Muscle layer of duodenum (tissue), 2 donors: ENCODE data around the gene FOS.
"Not testable (repeated sequence)": the region's sequence is repeated elsewhere in the genome, so short reads cannot be mapped to it uniquely, and the experiment has no call there.

Experiments used
- H3K27ac ChIP-seq: one replicate; pipeline ENCODE4 v1.7.0; 2013; ENCODE audit warnings: mild to moderate bottlenecking, low read length
- H3K27me3 ChIP-seq: one replicate; pipeline ENCODE4 v1.7.0; 2013; ENCODE audit warnings: low read depth, mild to moderate bottlenecking, control low read depth, low read length
- H3K36me3 ChIP-seq, 2 donors: one replicate each; pipeline ENCODE4 v1.7.0; 2013; ENCODE audit warnings: low read length in 2 of 2, control low read depth in 1 of 2, mild to moderate bottlenecking in 1 of 2; ENCODE audit not compliant: insufficient read depth in 2 of 2, control insufficient read depth in 1 of 2
- H3K4me1 ChIP-seq, 2 donors: one replicate each; pipeline ENCODE4 v1.7.0; 2013; ENCODE audit warnings: low read length in 2 of 2, mild to moderate bottlenecking in 2 of 2, control low read depth in 1 of 2, moderate library complexity in 1 of 2; ENCODE audit not compliant: insufficient read depth in 2 of 2, control insufficient read depth in 1 of 2
- H3K4me3 ChIP-seq, 2 donors: one replicate each; pipeline ENCODE4 v1.7.0; 2013; ENCODE audit warnings: low read length in 2 of 2, low read depth in 1 of 2, mild to moderate bottlenecking in 1 of 2
- H3K9me3 ChIP-seq, 2 donors: one replicate each; pipeline ENCODE4 v1.7.0; 2013; ENCODE audit warnings: low read length in 2 of 2, control low read depth in 1 of 2, mild to moderate bottlenecking in 1 of 2; ENCODE audit not compliant: control insufficient read depth in 1 of 2
- donor health status: healthy.

Gene FOS

DNA sequence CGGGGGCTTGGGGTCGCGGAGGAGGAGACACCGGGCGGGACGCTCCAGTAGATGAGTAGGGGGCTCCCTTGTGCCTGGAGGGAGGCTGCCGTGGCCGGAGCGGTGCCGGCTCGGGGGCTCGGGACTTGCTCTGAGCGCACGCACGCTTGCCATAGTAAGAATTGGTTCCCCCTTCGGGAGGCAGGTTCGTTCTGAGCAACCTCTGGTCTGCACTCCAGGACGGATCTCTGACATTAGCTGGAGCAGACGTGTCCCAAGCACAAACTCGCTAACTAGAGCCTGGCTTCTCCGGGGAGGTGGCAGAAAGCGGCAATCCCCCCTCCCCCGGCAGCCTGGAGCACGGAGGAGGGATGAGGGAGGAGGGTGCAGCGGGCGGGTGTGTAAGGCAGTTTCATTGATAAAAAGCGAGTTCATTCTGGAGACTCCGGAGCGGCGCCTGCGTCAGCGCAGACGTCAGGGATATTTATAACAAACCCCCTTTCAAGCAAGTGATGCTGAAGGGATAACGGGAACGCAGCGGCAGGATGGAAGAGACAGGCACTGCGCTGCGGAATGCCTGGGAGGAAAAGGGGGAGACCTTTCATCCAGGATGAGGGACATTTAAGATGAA, 630 bp downstream of the FOS start:
- Histone ChIP-seq H3K9me3 (no peaks in the 10 kb centered on the region), H3K27me3 (no peaks in the 10 kb centered on the region), H3K4me3 (peak overlapping the region; percentile 96 to 99), H3K27ac (peak overlapping the region; percentile 99), H3K36me3 (peaks cover 20 to 31% of the 10 kb centered on the region in 2 donors), H3K4me1 (peaks cover 0 to 16% of the 10 kb centered on the region in 2 donors)

DNA sequence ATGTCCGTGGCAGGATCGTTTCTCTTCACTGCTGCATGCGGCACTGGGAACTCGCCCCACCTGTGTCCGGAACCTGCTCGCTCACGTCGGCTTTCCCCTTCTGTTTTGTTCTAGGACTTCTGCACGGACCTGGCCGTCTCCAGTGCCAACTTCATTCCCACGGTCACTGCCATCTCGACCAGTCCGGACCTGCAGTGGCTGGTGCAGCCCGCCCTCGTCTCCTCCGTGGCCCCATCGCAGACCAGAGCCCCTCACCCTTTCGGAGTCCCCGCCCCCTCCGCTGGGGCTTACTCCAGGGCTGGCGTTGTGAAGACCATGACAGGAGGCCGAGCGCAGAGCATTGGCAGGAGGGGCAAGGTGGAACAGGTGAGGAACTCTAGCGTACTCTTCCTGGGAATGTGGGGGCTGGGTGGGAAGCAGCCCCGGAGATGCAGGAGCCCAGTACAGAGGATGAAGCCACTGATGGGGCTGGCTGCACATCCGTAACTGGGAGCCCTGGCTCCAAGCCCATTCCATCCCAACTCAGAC, 1.2 kb downstream of the FOS start:
- Histone ChIP-seq H3K36me3 (peaks cover 20 to 28% of the 10 kb centered on the region in 2 donors), H3K9me3 (no peaks in the 10 kb centered on the region), H3K27me3 (no peaks in the 10 kb centered on the region), H3K27ac (peak overlapping the region; percentile 99), H3K4me3 (peak overlapping the region; percentile 96 to 99), H3K4me1 (peaks cover 0 to 16% of the 10 kb centered on the region in 2 donors)

DNA sequence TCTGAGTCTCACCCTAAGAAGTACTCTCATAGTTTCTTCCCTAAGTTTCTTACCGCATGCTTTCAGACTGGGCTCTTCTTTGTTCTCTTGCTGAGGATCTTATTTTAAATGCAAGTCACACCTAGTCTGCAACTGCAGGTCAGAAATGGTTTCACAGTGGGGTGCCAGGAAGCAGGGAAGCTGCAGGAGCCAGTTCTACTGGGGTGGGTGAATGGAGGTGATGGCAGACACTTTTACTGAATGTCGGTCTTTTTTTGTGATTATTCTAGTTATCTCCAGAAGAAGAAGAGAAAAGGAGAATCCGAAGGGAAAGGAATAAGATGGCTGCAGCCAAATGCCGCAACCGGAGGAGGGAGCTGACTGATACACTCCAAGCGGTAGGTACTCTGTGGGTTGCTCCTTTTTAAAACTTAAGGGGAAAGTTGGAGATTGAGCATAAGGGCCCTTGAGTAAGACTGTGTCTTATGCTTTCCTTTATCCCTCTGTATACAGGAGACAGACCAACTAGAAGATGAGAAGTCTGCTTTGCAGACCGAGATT, 1.7 kb downstream of the FOS start:
- Histone ChIP-seq H3K4me3 (peak overlapping the region; percentile 96 to 99), H3K27me3 (no peaks in the 10 kb centered on the region), H3K27ac (peak overlapping the region; percentile 99), H3K36me3 (peaks cover 20 to 28% of the 10 kb centered on the region in 2 donors), H3K4me1 (peaks cover 0 to 16% of the 10 kb centered on the region in 2 donors), H3K9me3 (no peaks in the 10 kb centered on the region)

DNA sequence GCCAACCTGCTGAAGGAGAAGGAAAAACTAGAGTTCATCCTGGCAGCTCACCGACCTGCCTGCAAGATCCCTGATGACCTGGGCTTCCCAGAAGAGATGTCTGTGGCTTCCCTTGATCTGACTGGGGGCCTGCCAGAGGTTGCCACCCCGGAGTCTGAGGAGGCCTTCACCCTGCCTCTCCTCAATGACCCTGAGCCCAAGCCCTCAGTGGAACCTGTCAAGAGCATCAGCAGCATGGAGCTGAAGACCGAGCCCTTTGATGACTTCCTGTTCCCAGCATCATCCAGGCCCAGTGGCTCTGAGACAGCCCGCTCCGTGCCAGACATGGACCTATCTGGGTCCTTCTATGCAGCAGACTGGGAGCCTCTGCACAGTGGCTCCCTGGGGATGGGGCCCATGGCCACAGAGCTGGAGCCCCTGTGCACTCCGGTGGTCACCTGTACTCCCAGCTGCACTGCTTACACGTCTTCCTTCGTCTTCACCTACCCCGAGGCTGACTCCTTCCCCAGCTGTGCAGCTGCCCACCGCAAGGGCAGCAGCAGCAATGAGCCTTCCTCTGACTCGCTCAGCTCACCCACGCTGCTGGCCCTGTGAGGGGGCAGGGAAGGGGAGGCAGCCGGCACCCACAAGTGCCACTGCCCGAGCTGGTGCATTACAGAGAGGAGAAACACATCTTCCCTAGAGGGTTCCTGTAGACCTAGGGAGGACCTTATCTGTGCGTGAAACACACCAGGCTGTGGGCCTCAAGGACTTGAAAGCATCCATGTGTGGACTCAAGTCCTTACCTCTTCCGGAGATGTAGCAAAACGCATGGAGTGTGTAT, 2.4 kb downstream of the FOS start:
- Histone ChIP-seq H3K36me3 (peaks cover 20 to 28% of the 10 kb centered on the region in 2 donors), H3K27me3 (no peaks in the 10 kb centered on the region), H3K27ac (peak overlapping the region; percentile 99), H3K9me3 (no peaks in the 10 kb centered on the region), H3K4me1 (peaks cover 0 to 11% of the 10 kb centered on the region in 2 donors), H3K4me3 (peak overlapping the region; percentile 96 to 99)

DNA sequence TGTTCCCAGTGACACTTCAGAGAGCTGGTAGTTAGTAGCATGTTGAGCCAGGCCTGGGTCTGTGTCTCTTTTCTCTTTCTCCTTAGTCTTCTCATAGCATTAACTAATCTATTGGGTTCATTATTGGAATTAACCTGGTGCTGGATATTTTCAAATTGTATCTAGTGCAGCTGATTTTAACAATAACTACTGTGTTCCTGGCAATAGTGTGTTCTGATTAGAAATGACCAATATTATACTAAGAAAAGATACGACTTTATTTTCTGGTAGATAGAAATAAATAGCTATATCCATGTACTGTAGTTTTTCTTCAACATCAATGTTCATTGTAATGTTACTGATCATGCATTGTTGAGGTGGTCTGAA, 3.0 kb downstream of the FOS start:
- H3K27me3 ChIP-seq, result no peaks in the 10 kb centered on the region
- peak overlapping the region; percentile 96 to 99 for H3K4me3 ChIP-seq
- H3K9me3 ChIP-seq, result no peaks in the 10 kb centered on the region
- peaks cover 0 to 6% of the 10 kb centered on the region in 2 donors for H3K4me1 ChIP-seq
- peak overlapping the region; percentile 99 for H3K27ac ChIP-seq
- peaks cover 20 to 28% of the 10 kb centered on the region in 2 donors for H3K36me3 ChIP-seq

DNA sequence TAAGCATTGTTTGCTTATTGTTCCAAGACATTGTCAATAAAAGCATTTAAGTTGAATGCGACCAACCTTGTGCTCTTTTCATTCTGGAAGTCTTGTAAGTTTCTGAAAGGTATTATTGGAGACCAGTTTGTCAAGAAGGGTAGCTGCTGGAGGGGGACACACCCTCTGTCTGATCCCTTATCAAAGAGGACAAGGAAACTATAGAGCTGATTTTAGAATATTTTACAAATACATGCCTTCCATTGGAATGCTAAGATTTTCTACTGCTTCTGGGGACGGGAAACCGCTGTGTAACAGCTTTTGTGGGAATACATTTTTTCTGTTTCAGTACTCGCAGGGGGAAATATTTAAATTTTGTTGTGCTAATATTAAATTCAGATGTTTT, 3.5 kb downstream of the FOS start:
- Histone ChIP-seq H3K9me3 (no peaks in the 10 kb centered on the region), H3K4me1 (peaks cover 0 to 6% of the 10 kb centered on the region in 2 donors), H3K4me3 (peak overlapping the region in 1 of 2 donors; percentile 34), H3K36me3 (peaks cover 20 to 27% of the 10 kb centered on the region in 2 donors), H3K27me3 (no peaks in the 10 kb centered on the region), H3K27ac (peak overlapping the region; percentile 73)

DNA sequence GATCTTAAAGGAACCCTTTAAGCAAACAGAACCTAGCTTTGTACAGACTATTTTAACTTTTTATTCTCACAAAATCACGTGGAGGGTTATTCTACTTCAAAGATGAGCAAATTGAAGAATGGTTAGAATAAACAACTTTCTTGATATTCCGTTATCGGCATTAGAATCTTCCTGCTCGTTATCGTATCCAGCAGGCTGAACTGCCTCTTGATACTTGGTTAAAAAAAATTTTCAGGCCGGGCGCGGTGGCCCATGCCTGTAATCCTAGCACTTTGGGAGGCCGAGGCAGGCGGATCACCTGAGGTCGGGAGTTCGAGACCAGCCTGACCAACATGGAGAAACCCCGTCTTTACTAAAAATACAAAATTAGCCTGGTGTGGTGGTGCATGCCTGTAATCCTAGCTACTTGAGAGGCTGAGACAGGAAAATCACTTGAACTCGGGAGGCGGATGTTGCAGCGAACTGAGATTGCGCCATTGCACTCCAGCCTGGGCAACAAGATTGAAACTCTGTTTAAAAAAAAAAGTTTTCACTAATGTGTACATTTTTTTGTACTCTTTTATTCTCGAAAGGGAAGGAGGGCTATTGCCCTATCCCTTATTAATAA, 4.0 kb downstream of the FOS start:
- Histone ChIP-seq H3K4me3 (peak overlapping the region in 1 of 2 donors; percentile 34), H3K27ac (peak overlapping the region; percentile 73), H3K36me3 (peaks cover 20 to 22% of the 10 kb centered on the region in 2 donors)
- not testable (repeated sequence) for H3K4me1 ChIP-seq, H3K9me3 ChIP-seq, H3K27me3 ChIP-seq

DNA sequence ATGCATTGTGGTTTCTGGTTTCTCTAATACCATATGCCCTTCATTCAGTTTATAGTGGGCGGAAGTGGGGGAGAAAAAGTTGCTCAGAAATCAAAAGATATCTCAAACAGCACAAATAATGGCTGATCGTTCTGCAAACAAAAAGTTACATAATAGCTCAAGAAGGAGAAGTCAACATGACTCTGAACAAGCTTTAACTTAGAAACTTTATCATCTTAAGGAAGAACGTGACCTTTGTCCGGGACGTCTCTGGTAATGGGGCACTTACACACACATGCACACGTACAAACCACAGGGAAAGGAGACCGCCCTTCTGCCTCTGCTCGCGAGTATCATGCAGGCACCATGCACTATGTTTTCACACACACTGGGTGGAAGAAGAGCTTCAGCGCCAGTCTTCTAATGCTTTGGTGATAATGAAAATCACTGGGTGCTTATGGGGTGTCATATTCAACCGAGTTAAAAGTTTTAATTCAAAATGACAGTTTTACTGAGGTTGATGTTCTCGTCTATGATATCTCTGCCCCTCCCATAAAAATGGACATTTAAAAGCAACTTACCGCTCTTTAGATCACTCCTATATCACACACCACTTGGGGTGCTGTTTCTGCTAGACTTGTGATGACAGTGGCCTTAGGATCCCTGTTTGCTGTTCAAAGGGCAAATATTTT, 4.7 kb downstream of the FOS start:
- no peaks in the 10 kb centered on the region for H3K27me3 ChIP-seq
- no peaks in the 10 kb centered on the region for H3K9me3 ChIP-seq
- H3K4me1 ChIP-seq, result peaks cover 0 to 6% of the 10 kb centered on the region in 2 donors
- peak overlapping the region; percentile 67 for H3K27ac ChIP-seq
- no peak overlapping the region for H3K4me3 ChIP-seq
- H3K36me3 ChIP-seq, result peaks cover 20 to 21% of the 10 kb centered on the region in 2 donors

DNA sequence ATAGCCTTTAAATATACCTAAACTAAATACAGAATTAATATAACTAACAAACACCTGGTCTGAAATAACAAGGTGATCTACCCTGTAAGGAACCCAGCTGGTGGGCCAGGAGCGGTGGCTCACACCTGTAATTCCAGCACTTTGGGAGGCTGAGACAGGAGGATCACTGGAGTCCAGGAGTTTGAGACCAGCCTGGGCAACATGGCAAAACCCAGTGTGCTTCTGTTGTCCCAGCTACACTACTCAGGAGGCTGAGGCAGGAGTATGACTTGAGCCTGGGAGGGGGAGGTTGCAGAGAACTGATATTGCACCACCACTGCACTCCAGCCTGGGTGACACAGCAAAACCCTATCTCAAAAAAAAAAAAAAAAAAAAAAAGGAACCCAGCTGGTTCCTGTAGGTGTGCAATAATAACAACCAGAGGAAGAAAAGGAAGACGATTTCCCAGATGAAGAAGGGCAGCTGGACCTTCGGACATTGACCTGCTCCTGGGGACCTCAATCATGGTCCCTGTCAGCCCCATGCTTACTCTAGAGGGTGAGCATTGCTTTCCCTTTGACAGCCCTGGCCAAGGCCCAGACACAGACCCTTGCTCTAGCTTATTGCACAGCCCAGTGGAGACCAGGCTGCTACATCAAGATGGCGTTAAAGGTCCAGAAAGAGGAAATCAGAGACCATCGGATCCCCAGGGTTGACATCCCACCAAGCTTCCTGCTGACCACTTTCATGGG, 5.4 kb downstream of the FOS start:
- peaks cover 0 to 6% of the 10 kb centered on the region in 2 donors for H3K4me1 ChIP-seq
- no peak overlapping the region for H3K4me3 ChIP-seq
- peaks cover 20 to 21% of the 10 kb centered on the region in 2 donors for H3K36me3 ChIP-seq
- H3K27me3 ChIP-seq, result no peaks in the 10 kb centered on the region
- peak overlapping the region; percentile 67 for H3K27ac ChIP-seq
- H3K9me3 ChIP-seq, result no peaks in the 10 kb centered on the region

DNA sequence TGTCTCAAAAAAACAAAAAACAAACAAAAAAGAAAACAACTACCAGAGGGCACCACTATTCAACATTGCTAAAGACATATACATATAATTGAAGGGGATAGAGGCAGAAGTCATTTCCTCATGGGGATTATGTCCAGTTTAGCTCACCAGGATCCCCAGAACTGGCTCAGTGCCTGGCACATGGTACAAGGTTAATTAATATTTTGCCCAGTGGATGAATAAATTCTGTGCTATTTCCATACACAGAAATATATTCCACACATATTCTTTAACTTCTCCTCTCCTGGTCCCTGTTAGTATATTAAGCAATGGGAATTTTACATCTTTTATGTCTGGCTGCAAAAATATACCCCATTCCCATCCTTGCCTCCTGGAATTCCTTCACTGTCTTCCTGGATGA, 6.7 kb downstream of the FOS start:
- Histone ChIP-seq H3K36me3 (peaks cover 13 to 14% of the 10 kb centered on the region in 2 donors), H3K27me3 (no peaks in the 10 kb centered on the region), H3K9me3 (no peaks in the 10 kb centered on the region), H3K27ac (no peak overlapping the region), H3K4me3 (no peak overlapping the region), H3K4me1 (peaks cover 0 to 6% of the 10 kb centered on the region in 2 donors)
